B cell (primary cell): ENCODE data around the gene PRORP.

Experiments used
- CTCF ChIP-seq: fragments of 200-600 bp; IDR thresholded peaks from one replicate; pipeline ENCODE4 v1.8.0; 2022; ENCODE audit warnings: antibody characterized with exemption, mild to moderate bottlenecking
- EZH2 ChIP-seq: IDR thresholded peaks from 2 replicates; pipeline ENCODE4 v1.6.1; 2012; ENCODE audit warnings: borderline replicate concordance, low read depth, mild to moderate bottlenecking, moderate library complexity, low read length; ENCODE audit not compliant: insufficient read depth, poor library complexity, severe bottlenecking

GRCh38 chr14:35138585-35138984, 16.2 kb downstream of the PRORP start:
- TF ChIP-seq CTCF (no peak), EZH2 (no peak)
